ENCODE results near the gene PREB.
"Not testable (repeated sequence)": the region's sequence is repeated elsewhere in the genome, so short reads cannot be mapped to it uniquely, and the experiment has no call there.

Gene PREB

GRCh38 chr2:27127883-27128667 is 6.4 kb downstream of the PREB start:
- no peak for DNase-seq (ENCODE audit: low read depth in 2 of 3, low spot score in 1 of 3)

DNA sequence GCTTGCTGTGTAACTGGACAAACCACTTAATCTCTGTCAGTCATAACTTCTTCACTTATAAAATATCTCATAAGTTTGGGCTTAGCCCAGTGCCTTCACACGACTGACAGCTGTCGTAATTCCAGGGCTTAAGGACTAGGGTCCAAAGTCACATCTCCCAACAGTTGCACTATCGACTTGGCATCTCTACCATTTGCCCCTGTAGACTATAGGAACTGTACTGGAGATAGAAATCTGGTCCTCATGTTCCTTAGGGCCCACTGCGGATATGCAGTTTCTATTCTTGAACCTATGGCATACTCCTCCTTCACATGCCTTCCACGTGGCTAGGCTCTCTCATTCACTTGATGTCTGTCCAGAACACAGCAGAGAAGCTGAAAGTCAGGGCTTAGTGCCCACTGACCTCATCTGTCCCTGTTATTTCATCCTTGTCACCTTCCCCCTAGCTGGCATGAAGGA is 8.2 kb downstream of the PREB start:
- DNase-seq (ENCODE audit: low read depth in 2 of 3, low spot score in 1 of 3) = no peak

- DNase-seq (ENCODE audit: low read depth in 2 of 3, low spot score in 1 of 3) = no peak
Observed at GRCh38 chr2:27125104-27125503, 9.3 kb downstream of the PREB start.

- DNase-seq (ENCODE audit: low read depth in 2 of 3, low spot score in 1 of 3) = peak in 2 of 3 donors; percentile 9 to 44
Observed at GRCh38 chr2:27123302-27124150, 10.9 kb downstream of the PREB start, which contains the start of gene ABHD1. Gene ABHD1, plus strand, starts transcription at chr2:27123815. Its CDS starts 134 bp downstream, at chr2:27123949.

- no peak for DNase-seq (ENCODE audit: low read depth in 2 of 3, low spot score in 1 of 3)
Observed at GRCh38 chr2:27122791-27123190, 11.6 kb downstream of the PREB start.

DNA sequence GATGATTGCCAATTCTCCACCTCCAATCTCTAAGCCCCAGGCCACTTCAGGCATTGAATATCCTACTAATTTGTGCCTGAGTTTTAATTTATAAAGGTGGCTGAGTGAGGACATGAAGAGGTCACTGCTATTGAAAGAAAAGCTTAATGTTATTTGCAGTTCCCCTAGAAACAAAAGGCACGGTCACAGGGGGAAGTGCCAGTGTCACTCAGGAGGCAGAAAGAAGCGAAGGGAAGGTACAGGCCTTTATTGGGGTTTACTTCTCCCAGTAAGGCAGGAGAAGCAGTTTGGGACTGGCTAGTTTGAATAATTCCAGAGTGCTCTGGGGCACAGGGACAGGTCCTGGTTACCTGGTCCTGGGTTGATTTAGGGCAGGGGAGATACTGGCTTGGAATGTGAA is 12.5 kb downstream of the PREB start:
- DNase-seq (ENCODE audit: low read depth in 2 of 3, low spot score in 1 of 3) = no peak

- DNase-seq (ENCODE audit: low read depth in 2 of 3, low spot score in 1 of 3) = not testable (repeated sequence)
Observed at GRCh38 chr2:27119330-27119670, 15.1 kb downstream of the PREB start.

DNA sequence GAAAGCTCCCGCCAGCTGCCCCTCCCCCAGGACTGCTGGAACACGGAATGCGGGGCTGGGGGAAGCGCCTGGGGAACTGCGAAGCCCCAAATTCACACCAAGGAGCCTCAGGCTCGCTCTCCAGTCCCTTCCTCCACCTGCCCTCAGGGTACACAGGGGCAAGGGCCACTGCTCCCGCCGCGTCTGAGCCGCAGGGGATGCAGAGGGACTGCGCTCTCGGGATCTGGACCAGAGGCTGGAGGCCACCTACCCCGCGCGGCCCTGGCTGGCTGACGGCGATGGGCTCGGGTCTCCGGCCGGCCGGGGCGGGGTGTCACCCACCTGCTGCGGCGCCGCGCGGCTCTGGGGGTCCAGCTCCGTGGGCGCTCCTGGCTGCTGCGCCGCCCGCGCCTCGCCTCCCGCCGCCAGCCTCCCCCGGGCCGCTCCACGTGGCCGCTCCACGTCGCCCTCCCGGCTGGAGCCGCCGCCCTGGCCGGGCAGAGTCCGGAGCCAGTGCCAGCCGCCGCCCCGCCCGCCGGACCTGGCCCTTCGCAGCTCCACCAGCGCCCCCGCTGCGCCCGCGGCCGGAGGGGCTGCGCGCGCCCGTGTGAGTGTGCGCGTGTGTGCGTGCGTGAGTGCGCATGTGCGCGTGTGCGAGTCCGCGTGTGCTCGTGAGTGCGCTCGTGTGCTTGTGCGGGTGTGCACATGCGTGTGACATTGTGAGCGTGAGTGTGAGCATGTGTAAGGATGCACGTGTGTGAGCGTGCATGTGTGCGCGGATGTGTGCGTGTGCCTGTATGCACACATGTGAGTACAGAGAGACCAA is 15.7 kb downstream of the PREB start, which contains the start of gene CGREF1:
Gene CGREF1 (minus strand): TSS at position 604 of the 805 bp plus-strand sequence. CDS start 14,762 bp downstream, outside the sequence.
- DNase-seq (ENCODE audit: low read depth in 2 of 3, low spot score in 1 of 3) = no peak

DNA sequence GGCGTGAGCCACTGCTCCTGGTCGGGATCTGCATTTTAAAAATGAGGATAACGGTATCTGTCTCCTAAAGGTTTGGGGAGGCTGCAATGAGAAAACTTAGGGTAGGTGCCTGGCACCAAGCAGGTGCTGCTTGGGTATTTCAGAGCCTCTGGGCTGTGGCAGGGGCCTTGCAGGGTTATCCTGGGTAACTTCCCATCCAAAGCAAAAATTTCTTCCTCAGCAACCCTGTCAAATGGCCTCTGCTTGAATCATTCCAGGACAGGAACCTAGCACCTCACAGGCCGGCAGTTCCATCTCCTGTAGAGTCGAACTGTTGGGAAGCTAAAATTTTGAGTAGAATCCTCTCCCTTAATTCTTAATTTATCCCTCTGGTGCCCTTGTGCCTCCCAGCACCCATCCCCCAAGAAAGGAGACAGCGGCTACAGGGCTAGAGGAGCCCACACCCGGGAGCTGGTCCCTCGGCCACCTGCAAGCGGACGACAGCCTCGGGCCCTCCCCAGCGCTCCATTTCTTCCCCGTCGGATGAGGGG is 16.4 kb downstream of the PREB start:
- no peak for DNase-seq (ENCODE audit: low read depth in 2 of 3, low spot score in 1 of 3)

DNA sequence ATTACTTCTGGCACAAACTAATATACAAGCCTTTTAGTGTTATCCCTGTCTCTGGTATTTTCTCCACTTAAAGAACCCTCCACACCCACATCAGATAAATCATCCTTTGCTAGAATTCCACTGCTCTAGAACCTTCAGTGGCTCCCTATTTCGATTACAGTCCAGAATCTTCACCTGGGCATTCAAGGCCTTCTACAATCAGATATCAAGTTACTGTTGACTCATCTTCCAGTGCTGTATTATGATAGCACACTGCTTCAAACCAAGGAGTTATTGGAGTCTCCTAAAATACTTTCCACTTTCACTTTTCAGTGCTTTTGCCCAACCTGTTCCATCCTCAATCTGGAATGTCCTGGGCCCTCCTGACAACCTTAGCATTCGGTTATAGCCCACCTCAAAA is 18.9 kb downstream of the PREB start:
- DNase-seq (ENCODE audit: low read depth in 2 of 3, low spot score in 1 of 3) = no peak

DNA sequence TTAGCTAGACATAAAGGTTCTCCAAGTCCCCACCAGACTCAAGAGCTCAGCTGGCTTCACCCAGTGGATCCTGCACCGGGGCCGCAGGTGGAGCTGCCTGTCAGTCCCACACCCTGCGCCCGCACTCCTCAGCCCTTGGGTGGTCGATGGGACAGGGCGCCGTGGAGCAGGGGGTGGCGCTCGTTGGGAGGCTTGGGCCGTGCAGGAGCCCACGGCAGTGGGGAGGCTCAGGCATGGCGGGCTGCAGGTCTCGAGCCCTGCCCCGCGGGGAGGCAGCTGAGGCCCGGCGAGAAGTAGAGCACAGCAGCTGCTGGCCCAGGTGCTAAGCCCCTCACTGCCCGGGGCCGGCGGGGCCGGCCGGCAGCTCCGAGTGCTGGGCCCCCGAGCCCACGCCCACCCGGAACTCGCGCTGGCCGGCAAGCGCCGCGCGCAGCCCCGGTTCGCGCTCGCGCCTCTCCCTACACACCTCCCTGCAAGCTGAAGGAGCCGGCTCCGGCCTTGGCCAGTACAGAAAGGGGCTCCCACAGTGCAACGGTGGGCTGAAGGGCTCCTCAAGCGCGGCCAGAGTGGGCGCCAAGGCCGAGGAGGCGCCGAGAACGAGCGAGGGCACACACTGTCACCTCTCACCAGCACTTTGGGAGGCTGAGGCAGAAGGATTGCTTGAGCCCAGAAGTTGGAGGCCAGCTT is 22.9 kb downstream of the PREB start:
- DNase-seq (ENCODE audit: low read depth in 2 of 3, low spot score in 1 of 3) = not testable (repeated sequence)

- not testable (repeated sequence) for DNase-seq (ENCODE audit: low read depth in 2 of 3, low spot score in 1 of 3)
Observed at GRCh38 chr2:27110603-27111352, 23.7 kb downstream of the PREB start.

DNA sequence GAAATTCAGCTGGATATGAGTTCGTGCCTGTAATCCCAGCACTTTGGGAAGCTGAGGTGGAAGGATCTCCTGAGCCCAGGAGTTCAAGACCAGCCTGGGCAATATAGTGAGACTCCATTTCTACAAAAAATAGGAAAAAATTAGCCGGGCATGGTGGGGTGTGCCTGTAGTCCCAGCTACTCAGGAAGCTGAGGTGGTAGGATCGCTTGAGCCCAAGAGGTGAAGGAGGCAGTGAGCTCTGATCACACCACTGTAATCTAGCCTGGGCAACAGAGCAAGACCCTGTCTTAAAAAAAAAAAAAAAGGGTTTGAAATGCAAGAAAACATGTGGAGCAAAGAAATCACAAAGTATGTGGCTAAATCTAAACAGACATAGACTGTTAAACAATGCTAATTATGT is 25.4 kb downstream of the PREB start:
- no peak for DNase-seq (ENCODE audit: low read depth in 2 of 3, low spot score in 1 of 3)

DNA sequence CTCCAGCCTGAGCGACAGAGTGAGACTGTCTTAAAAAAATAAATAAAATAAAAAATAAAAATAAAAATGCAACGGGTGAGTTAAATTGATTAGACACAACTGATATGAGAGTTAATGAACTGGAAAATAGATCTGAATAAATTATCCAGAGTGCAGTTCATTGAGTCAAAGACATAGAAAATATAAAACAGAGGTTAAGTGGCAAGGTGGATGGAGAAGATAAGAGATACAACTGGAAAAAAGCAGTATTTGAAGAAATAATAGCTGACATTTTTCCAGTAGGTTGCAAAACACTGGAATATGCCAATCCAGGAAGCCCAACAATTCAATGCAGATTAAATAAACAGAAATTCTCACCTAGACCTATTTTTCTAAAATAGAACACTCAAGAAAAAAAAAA is 26.2 kb downstream of the PREB start:
- no peak for DNase-seq (ENCODE audit: low read depth in 2 of 3, low spot score in 1 of 3)

- no peak for DNase-seq (ENCODE audit: low read depth in 2 of 3, low spot score in 1 of 3)
Observed at GRCh38 chr2:27105981-27106380, 28.5 kb downstream of the PREB start.

DNA sequence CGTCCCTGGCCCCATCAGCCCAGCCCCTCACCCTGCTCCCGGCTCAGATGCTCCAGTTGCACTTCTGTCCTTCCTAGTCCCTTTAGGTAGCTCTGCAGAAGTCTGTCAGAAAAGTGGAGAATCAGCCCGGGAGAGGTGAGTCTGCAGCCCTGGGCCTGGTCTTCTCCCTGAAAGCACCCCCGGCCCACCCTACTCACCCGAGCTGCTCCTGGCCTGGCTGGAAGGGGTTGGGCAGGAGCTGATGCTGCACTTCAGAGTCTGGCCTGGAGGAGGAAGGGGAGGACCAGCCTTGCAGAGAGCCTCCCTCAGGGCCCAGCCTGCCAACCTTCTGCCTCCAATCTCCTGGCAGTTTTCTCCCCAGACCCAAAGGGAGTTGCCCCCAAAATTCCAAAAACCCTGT is 32.1 kb downstream of the PREB start:
- DNase-seq (ENCODE audit: low read depth in 2 of 3, low spot score in 1 of 3) = no peak

- no peak for DNase-seq (ENCODE audit: low read depth in 2 of 3, low spot score in 1 of 3)
Observed at GRCh38 chr2:27100036-27100435, 34.4 kb downstream of the PREB start.

DNA sequence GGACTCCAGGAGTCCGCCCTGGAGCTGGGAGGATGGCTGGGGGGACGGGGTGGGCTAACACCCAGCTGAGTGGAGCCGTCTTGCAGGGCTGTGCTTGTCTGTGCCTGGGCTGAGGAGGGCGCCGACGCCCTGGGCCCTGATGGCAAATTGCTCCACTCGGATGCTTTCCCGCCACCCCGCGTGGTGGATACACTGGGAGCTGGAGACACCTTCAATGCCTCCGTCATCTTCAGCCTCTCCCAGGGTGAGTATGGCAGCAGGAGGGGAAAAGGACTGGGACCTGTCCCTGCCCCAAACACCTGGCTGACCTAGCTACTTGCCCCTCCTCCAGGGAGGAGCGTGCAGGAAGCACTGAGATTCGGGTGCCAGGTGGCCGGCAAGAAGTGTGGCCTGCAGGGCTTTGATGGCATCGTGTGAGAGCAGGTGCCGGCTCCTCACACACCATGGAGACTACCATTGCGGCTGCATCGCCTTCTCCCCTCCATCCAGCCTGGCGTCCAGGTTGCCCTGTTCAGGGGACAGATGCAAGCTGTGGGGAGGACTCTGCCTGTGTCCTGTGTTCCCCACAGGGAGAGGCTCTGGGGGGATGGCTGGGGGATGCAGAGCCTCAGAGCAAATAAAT is 35.0 kb downstream of the PREB start:
- no peak for DNase-seq (ENCODE audit: low read depth in 2 of 3, low spot score in 1 of 3)

DNA sequence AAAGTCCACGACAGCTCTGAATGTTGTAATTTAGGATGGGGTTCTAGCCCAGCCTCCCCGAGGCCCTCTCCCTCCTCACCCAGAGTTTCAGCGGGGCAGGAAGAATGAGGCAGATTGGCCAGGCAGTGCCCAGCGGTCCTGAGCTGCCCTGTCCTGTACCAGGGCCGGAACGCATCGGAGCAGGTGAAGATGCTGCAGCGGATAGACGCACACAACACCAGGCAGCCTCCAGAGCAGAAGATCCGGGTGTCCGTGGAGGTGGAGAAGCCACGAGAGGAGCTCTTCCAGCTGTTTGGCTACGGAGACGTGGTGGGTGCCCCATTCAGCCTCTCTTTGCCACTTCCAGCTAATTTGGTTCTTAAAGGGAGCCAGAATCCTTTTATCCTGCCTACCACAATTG is 37.1 kb downstream of the PREB start:
- no peak for DNase-seq (ENCODE audit: low read depth in 2 of 3, low spot score in 1 of 3)

Measured in stimulated activated CD4-positive, alpha-beta T cell treated with anti-CD3 and anti-CD28 coated beads, Interleukin-12 subunit alpha, Interleukin-12 subunit beta, amount 100 ng/mL, for 48 hours (primary cell).